Right atrium auricular region (tissue), 2 donors: ENCODE measurements around the gene KIF1A. TPM values are rescaled to one million over a fixed set of nuclear protein-coding genes. Genes with fewer than 3 reads are reported as not detected.

Experiments used
- DNase-seq: peaks from one replicate; pipeline ENCODE4 v3.0.0-alpha.2; 2019; ENCODE audit warnings: low spot score
- H3K27ac ChIP-seq, 2 donors: fragments of 200-600 bp; sonication (generic); 1 replicate in 1 of 2; 2 replicates in 1 of 2; pipeline ENCODE4 v1.5.1; 2016 to 2019
- H3K27me3 ChIP-seq, 2 donors: fragments of 200-600 bp; sonication (generic); one replicate each; pipeline versions ENCODE4 v1.5.1 to v1.6.0; 2017 to 2019
- H3K36me3 ChIP-seq: fragments of 200-600 bp; sonication (generic); one replicate; pipeline ENCODE4 v1.5.1; 2016
- H3K4me1 ChIP-seq, 2 donors: fragments of 200-600 bp; sonication (generic); one replicate each; pipeline versions ENCODE4 v1.5.1 to v1.6.0; 2017 to 2019
- H3K4me3 ChIP-seq, 2 donors: fragments of 200-600 bp; sonication (generic); 1 replicate in 1 of 2; 2 replicates in 1 of 2; pipeline ENCODE4 v1.5.1; 2017 to 2019; ENCODE audit warnings: mild to moderate bottlenecking in 1 of 2, moderate library complexity in 1 of 2
- H3K9me3 ChIP-seq, 2 donors: fragments of 200-600 bp; sonication (generic); one replicate each; pipeline ENCODE4 v1.5.1; 2019
- CTCF ChIP-seq, 2 donors: fragments of 200-600 bp; sonication (generic); IDR thresholded peaks; one replicate each; pipeline ENCODE4 v1.5.1; 2019; ENCODE audit warnings: antibody characterized with exemption in 2 of 2
- total RNA-seq, 2 donors: library from RNA; depleted of rRNA; stranded (reverse); fragments of >200 nt; gene quantifications; one replicate each; pipeline ENCODE4 v1.1.0, GENCODE V29; 2016

The KIF1A gene
- total RNA-seq, 2 donors from 2014 or later: 41.8 to 43.7 TPM

- TF ChIP-seq CTCF (IDR thresholded peaks at IDR 0.05): no peak
- H3K27me3 ChIP-seq: peaks cover 0 to 4% of the 10 kb centered on the region in 2 donors
- peaks cover 0 to 22% of the 10 kb centered on the region in 2 donors for H3K4me1 ChIP-seq
- no peaks in the 10 kb centered on the region for H3K36me3 ChIP-seq
- H3K9me3 ChIP-seq: no peaks in the 10 kb centered on the region
- DNase-seq: no peak
- H3K4me3 ChIP-seq: no peak overlapping the region
- no peak overlapping the region for H3K27ac ChIP-seq
Measured at GRCh38 chr2:240815761-240816583, 4.0 kb downstream of the KIF1A start.

- H3K36me3 ChIP-seq: no peaks in the 10 kb centered on the region
- DNase-seq: no peak
- H3K4me3 ChIP-seq: no peak overlapping the region
- H3K27ac ChIP-seq: no peak overlapping the region
- peaks cover 0 to 14% of the 10 kb centered on the region in 2 donors for H3K4me1 ChIP-seq
- no peaks in the 10 kb centered on the region for H3K27me3 ChIP-seq
- no peaks in the 10 kb centered on the region for H3K9me3 ChIP-seq
- no peak for TF ChIP-seq CTCF (IDR thresholded peaks at IDR 0.05)
Measured at GRCh38 chr2:240814946-240815760, 4.9 kb downstream of the KIF1A start.

GRCh38 chr2:240814280-240814679 lies 5.7 kb downstream of the KIF1A start:
- no peaks in the 10 kb centered on the region for H3K27me3 ChIP-seq
- H3K4me1 ChIP-seq: peaks cover 0 to 9% of the 10 kb centered on the region in 2 donors
- H3K27ac ChIP-seq: no peak overlapping the region
- no peaks in the 10 kb centered on the region for H3K36me3 ChIP-seq
- H3K9me3 ChIP-seq: no peaks in the 10 kb centered on the region
- TF ChIP-seq CTCF (IDR thresholded peaks at IDR 0.05): no peak
- H3K4me3 ChIP-seq: no peak overlapping the region
- no peak for DNase-seq

GRCh38 chr2:240813231-240813921 lies 6.6 kb downstream of the KIF1A start:
- Histone ChIP-seq H3K9me3 (no peaks in the 10 kb centered on the region), H3K4me1 (peaks cover 0 to under 1% of the 10 kb centered on the region in 2 donors), H3K4me3 (no peak overlapping the region), H3K36me3 (no peaks in the 10 kb centered on the region), H3K27me3 (no peaks in the 10 kb centered on the region), H3K27ac (no peak overlapping the region)
- no peak for TF ChIP-seq CTCF (IDR thresholded peaks at IDR 0.05)
- DNase-seq: no peak

GRCh38 chr2:240812721-240813120 lies 7.3 kb downstream of the KIF1A start:
- Histone ChIP-seq H3K27ac (no peak overlapping the region), H3K9me3 (no peaks in the 10 kb centered on the region), H3K36me3 (no peaks in the 10 kb centered on the region), H3K27me3 (no peaks in the 10 kb centered on the region), H3K4me3 (no peak overlapping the region), H3K4me1 (no peaks in the 10 kb centered on the region)
- TF ChIP-seq CTCF (IDR thresholded peaks at IDR 0.05): no peak
- no peak for DNase-seq
